GM12874 (cell line): ENCODE measurements around the gene CNDP1.

Source experiments
- TF ChIP-seq, protein P1 (sequence below): IDR thresholded peaks from 2 replicates; pipeline ENCODE4 v1.5.1; 2011; ENCODE audit warnings: low read depth, mild to moderate bottlenecking, control low read depth, low read length, moderate library complexity; ENCODE audit not compliant: insufficient read depth

CNDP1 gene

GRCh38 chr18:74525741-74526140, 8.6 kb upstream of the CNDP1 start:
- TF ChIP-seq, protein P1, sequence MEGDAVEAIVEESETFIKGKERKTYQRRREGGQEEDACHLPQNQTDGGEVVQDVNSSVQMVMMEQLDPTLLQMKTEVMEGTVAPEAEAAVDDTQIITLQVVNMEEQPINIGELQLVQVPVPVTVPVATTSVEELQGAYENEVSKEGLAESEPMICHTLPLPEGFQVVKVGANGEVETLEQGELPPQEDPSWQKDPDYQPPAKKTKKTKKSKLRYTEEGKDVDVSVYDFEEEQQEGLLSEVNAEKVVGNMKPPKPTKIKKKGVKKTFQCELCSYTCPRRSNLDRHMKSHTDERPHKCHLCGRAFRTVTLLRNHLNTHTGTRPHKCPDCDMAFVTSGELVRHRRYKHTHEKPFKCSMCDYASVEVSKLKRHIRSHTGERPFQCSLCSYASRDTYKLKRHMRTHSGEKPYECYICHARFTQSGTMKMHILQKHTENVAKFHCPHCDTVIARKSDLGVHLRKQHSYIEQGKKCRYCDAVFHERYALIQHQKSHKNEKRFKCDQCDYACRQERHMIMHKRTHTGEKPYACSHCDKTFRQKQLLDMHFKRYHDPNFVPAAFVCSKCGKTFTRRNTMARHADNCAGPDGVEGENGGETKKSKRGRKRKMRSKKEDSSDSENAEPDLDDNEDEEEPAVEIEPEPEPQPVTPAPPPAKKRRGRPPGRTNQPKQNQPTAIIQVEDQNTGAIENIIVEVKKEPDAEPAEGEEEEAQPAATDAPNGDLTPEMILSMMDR: no peak

GRCh38 chr18:74526488-74526887, 7.8 kb upstream of the CNDP1 start:
- TF ChIP-seq, protein P1: no peak

DNA sequence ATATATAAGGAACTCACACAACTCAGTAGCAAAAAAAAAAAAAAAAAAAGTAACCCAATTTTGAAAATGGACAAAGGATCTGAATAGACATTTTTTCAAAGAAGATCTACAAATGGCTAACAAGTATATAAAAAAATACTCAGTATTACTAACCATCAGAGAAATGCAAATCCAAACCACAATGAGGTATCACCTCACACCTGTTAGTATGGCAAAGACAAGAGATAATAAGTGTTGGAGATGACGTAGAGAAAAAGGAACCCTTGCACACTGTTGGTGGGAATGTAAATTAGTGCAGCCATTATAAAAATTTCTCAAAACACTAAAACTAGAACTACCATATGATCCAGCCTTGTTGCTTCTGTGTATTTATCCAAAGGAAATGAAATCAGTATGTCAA, 5.8 kb upstream of the CNDP1 start:
- TF ChIP-seq, protein P1: no peak

- TF ChIP-seq, protein P1: no peak
These were observed 5.4 kb upstream of the CNDP1 start for GRCh38 chr18:74528913-74529312.

GRCh38 chr18:74529378-74529777, 4.9 kb upstream of the CNDP1 start:
- TF ChIP-seq, protein P1: no peak

DNA sequence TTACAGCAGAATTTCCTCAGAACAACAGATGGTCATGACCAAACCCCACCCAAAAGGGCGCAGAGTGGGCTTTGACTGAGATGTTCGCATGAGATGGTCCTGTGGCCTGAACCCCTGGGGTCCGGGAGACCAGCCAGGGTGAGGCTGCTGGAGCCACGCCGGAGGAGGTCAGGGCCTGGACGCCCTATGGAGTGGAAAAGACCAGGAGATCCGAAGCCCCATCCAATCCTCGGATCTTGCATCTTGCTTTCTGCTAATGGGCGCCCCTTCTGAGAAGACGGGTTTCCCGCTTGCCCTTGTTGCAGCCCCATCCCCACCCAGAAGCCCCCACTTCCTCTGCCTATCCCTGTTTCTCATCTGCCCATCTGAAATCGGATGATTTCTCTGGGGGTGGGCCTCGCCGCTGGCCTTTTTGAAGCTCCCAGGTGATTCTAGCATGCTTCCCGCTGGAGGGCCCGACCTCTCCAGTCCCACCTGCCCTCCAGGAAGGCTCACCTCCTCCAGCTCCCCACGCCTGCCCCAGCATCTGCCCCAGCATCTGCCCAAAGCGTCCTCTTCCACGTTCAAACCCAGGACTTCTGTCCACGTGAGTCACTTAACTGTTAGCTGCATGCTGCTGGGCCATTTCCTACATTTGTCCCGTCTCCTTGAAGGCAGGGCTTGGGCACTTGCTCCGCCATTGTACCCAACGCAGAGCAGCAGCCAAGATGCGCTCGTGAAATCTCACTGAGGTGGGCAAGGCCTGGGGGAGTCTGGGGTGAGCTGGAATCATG, 4.3 kb upstream of the CNDP1 start:
- TF ChIP-seq, protein P1: no peak

- TF ChIP-seq, protein P1: no peak
These were observed 3.8 kb upstream of the CNDP1 start for GRCh38 chr18:74530584-74530862.

DNA sequence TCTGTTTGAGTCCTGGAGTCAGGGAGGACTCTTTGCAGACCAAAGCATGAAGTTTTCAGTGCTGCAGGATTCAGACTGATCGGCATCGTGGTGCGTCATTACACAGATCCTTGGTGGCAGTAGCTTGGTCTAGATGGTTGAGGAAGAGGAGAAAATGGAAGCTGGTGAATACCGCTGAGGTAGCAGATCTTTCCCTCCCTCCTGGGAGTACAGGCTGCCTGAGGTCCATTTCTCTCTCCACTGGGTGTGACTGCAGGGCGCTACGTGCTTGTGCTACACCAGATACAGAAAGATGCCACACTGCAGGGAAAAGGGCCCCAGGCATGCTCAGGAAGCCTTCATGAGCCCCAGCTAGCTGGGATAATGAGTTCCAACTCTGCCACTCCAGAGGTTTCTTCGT, 3.3 kb upstream of the CNDP1 start:
- TF ChIP-seq, protein P1: no peak
